DMS114 treated with DMSO at 0.1 percent for 48 hours (cell line): ENCODE measurements around the gene KRI1.

Experiments
- DNase-seq: peaks from one replicate; lab custom pipeline; 2025; ENCODE audit not compliant: unreplicated experiment; lab: John Stamatoyannopoulos, UW

The KRI1 gene

GRCh38 chr19:10565567-10566407 is at the start of gene KRI1:
Gene KRI1, minus strand, starts transcription at chr19:10566010. Its CDS starts 11 bp downstream, at chr19:10565999.
- DNase-seq = peak; percentile 89

GRCh38 chr19:10612499-10613119 is 46.8 kb upstream of the KRI1 start:
- no peak for DNase-seq

GRCh38 chr19:10611907-10612306 is 46.1 kb upstream of the KRI1 start:
- DNase-seq = no peak

DNA sequence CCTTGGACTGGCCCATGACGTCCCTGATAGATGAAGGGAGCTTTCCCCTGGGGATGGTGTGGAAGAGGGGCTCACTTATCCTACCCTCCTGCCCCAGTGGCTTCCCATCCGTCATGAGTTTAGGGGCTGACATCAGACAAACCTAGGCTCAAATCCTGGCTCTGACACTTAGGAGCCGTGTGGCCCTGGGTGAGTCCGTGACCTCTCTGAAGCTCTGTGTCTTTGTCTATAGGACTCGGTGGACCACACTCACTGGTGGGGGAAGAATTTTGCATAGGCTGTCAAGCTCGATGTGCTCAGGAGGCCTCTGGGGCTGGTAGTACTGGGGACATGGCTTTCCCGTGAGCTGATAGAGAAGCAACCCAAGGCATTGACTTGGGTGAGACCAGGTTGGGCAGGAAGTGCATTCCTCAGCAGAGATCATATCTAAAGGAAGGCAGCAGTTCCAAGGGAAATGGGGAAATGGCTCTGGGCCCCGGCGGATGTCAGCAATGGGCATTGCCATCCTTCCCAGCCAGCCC is 38.7 kb upstream of the KRI1 start:
- DNase-seq = no peak

GRCh38 chr19:10603873-10604459 is 38.2 kb upstream of the KRI1 start:
- no peak for DNase-seq

DNA sequence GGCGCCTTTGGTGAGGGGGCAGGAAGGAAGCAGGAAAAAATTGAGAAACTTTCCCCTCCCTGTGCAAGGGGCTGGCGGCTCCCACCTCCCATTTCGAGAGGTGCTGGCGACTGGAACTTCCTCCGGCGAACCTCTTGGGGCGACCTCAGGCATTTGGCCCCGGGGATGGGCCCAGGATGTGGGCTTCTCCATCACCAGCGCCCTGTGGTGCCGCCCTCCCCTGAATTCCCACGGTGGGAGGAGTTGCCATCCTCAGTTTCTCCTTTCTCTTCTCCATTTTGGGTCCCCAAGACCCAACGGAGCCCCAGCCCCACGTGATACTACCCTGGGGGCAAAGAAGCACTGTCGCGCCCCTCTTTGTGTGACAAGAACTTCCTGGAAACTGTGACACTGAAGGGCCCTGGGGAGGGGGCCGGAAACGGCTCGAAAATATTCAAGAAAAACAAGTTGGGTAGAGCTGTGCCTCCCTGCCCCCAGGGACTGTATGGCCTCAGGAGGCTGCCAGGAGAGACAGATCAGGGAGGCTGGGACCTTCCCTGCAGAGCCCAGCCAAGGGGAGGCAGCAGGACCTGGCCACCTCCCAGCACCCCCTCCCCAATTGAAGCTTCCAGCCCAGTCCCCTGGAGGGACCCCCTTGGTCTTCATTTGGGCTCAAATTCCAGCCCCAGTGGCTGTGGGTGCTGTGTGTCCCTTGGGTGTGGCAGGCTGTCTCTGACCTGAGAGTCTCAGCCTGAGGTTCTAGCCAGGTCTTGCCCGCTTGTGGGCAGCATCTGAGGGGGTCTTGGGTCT is 37.5 kb upstream of the KRI1 start:
- no peak for DNase-seq

GRCh38 chr19:10602330-10603083 is 36.7 kb upstream of the KRI1 start:
- peak; percentile 12 for DNase-seq

DNA sequence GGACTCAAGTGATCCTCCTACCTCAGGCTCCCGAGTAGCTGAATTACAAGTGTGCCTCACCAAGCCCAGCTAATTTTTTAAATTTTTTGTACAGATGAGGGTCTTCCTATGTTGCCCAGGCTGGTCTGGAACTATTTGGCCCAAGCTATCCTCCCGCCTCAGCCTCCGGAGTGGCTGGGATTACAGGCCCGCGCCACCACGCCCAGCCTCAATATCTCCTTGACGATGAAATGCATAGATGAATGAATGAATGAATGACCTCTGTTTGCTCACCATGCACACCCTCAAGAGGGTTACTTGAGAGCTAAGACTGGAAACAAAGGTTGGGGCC is 36.2 kb upstream of the KRI1 start:
- DNase-seq = no peak

GRCh38 chr19:10600149-10600548 is 34.3 kb upstream of the KRI1 start:
- DNase-seq = no peak

DNA sequence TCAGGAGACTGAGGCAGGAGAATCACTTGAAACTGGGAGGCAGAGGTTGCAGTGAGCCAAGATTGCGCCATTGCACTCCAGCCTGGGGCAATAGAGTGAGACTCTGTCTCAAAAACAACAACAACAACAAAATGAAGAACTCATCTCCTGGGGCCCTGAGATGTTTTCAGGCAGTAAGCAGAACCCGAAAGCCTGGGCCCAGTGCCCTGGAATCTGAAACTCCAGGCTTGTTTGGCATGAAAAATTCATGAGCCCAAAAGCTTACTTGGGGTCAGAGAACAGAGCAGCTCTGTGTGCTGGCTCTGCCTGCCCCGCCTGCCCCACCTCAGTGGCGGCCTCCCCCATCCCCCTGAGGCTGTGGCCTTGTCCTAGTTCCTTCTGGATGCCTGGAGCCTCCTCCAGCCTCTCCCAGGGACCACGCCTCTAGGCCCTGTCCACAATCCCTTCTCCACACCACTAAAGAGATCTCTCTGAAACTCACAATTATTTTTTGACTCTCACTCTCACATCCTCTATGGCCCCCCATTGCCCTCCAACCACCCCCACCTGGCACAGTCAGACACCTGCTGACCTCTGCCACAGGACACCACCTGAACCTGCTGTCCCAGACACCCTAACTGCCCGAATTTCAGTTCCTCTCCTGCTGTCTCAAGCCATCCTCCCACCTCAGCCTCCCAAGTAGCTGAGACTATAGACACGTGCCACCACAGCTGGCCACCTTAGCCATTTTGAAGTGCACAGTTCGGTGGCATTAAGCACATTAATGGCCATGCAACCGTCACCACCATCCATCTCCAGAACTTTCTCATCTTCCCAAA is 28.2 kb upstream of the KRI1 start:
- no peak for DNase-seq

DNA sequence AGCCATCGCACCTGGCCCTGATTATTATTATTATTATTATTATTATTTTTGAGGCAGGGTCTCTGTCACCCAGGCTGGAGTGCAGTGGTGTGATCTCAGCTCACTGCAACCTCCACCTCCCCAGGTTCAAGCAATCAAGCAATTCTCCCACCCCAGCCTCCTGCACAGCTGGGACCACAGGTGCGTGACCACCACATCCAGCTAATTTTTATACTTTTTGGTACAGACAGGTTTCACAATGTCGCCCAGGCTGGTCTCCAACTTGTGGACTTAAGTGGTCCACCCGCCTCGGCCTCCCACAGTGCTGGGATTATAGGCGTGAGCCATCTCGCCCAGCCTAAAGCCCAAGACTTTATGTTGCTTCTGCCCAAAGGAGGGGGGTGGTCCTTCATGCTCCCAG is 27.3 kb upstream of the KRI1 start:
- no peak for DNase-seq

DNA sequence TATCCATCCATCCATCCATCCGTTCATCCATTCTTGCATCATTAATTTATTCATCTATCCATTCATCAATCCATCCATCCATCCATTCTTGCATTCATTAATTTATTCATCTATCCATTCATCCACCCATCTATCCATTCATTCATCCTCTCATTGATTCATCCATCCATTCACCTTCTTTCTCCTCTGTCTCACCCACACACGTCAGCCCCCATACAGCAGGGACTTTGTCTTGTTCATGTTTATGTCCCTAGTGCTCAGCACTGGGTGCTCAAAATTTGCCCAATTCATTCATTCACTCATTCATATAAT is 22.0 kb upstream of the KRI1 start:
- DNase-seq = no peak

DNA sequence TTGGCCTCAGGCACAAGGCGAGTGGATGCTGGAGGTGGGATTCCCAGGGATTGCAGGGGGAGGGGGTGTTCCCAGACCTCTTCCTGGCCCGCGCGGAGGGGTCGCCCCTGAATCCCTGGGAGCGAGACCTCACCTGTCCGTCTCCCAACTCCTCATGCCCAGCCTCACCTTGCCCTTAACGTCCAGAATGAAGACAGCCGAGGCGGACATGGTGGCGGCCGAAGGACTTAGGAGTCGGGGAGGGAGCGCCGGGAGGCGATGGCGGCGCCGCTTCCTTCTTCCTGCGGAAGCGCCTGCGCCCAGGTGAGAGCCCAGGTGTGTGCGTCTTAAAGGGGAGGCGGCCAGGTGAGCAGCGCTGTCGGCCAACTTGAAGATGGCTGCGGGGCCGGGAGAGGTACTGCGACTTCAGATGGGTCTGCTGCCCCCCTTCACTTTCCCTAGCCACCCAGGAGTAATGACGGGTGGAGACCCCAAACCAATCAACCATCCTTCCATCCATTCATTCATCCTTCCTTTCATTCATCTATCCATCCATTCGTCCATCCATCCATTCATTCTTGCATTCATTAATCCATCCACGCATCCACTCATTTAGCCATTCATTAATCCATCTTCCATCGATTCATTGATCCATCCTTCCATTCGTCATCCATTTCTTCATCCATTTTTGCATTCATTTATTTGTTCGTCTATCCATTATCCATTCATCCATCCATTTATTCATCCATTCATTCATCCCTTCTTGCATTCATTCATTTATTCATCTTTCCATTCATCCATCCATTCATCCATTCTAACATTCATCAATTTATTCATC is 21.4 kb upstream of the KRI1 start, which contains the start of gene AP1M2:
AP1M2 (minus strand) TSS at position 291 of the 817 bp plus-strand sequence; CDS start at position 210, 81 bp downstream.
- DNase-seq = no peak

DNA sequence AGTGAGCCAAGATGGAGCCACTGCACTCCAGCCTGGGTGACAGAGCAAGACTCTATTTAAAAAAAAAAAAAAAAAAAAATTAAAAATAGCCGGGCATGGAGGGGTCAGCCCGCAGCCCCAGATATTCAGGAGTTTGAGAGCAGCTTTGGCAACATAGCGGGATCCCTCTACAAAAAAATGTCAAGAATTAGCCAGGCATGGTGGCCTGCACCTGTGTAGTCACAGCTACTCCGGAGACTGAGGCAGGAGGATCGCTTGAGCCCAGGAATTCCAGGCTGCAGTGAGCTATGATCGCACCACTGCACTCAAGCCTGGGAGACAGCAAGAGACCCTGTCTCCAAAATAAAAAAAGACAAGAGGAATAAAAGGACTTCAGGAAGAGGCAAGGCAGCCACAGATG is 20.6 kb upstream of the KRI1 start:
- no peak for DNase-seq

- DNase-seq = no peak
Measured at GRCh38 chr19:10583036-10583776, 17.4 kb upstream of the KRI1 start.

- DNase-seq = no peak
Measured at GRCh38 chr19:10582091-10582490, 16.3 kb upstream of the KRI1 start.

DNA sequence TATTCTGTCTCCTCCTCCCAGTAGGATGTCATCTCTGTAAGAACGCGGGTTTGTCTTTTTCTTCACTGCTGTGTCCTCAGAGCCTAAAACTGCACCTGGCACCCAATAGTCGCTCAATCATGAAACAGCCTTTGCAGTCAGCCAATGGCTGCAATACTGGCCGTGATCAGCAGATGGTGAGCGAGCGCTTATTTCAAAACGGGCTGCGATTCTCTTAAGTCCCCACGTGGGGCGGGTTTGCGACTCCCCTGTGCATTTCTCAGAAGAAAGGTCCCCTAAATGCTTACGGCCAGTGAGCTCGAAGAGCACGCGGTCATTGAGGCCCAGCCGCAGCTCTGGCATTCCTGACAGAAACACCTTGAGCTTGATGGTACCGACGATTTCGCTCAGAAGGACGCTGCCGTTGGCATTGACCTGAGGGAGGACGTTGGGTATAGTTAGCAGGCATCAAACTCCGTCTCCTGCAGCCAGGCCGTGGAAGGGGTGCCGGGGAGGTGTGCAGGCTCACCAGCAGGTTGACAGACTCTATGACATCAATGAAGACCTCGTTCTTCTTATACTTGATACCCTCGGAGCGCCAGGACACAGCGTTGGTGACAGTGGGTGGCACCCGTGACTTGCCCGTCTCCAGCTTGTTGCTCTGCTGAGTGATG is 15.3 kb upstream of the KRI1 start:
- peak; percentile 73 for DNase-seq

DNA sequence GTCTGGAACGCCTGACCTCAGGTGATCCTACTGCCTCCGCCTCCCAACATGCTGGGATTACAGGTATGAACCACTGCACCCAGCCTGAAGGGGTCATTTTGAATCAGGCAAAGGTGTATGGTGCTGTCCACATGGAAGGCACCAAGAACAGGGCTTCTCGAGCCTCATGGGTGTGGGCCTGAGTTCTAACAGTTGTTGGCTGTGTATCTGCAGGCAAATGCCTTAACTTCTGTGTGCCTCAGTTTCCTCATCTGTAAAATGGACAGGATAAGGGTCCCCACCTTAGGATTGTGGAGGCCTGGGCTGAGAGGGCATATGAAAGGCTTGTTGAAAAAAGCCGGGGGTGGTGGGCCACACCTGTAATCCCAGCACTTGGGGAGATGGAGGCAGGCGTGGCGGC is 12.1 kb upstream of the KRI1 start:
- DNase-seq = no peak
